HL-60 (cell line): Measurements from ENCODE around the gene MMRN2.
A peak's percentile ranks its signal among the peaks of the same experiment; 100 is the strongest.

Source experiments
- DNase-seq, 2 experiments: peaks; one replicate each; pipeline ENCODE4 v3.0.0-alpha.2; 2010 to 2020; ENCODE audit warnings: low read depth in 1 of 2, low spot score in 1 of 2
- H3K27ac ChIP-seq: fragments of 250-450 bp; sonication (Bioruptor Pico); replicated peaks from 2 replicates; pipeline ENCODE4 v1.5.1; 2020; ENCODE audit warnings: mild to moderate bottlenecking, moderate library complexity
- H3K27me3 ChIP-seq: fragments of 250-450 bp; sonication (Bioruptor Pico); 2 replicates; pipeline ENCODE4 v1.5.1; 2021; ENCODE audit warnings: mild to moderate bottlenecking, moderate library complexity; ENCODE audit not compliant: insufficient read depth, poor library complexity, severe bottlenecking
- H3K4me3 ChIP-seq: replicated peaks from 2 replicates; pipeline ENCODE4 v1.5.1; 2011; ENCODE audit warnings: mild to moderate bottlenecking, control low read depth, low read length; ENCODE audit not compliant: insufficient read depth
- CTCF ChIP-seq: IDR thresholded peaks from one replicate; pipeline ENCODE4 v1.5.1; 2011; ENCODE audit warnings: low read length, control low read depth, inconsistent platforms; ENCODE audit not compliant: insufficient read depth
- GABPA ChIP-seq: IDR thresholded peaks from 2 replicates; pipeline ENCODE4 v1.6.1; 2012; ENCODE audit warnings: low read depth
- POLR2AphosphoS5 ChIP-seq: IDR thresholded peaks from 2 replicates; pipeline ENCODE4 v1.6.1; 2012; ENCODE audit warnings: low read depth
- SPI1 ChIP-seq: IDR thresholded peaks from 2 replicates; pipeline ENCODE4 v1.6.1; 2012; ENCODE audit warnings: low read depth, mild to moderate bottlenecking, borderline replicate concordance
- TF ChIP-seq, protein P1 (sequence below): IDR thresholded peaks from 2 replicates; pipeline ENCODE4 v1.6.1; 2012; ENCODE audit warnings: low read depth; ENCODE audit not compliant: insufficient replicate concordance

Gene MMRN2

DNA sequence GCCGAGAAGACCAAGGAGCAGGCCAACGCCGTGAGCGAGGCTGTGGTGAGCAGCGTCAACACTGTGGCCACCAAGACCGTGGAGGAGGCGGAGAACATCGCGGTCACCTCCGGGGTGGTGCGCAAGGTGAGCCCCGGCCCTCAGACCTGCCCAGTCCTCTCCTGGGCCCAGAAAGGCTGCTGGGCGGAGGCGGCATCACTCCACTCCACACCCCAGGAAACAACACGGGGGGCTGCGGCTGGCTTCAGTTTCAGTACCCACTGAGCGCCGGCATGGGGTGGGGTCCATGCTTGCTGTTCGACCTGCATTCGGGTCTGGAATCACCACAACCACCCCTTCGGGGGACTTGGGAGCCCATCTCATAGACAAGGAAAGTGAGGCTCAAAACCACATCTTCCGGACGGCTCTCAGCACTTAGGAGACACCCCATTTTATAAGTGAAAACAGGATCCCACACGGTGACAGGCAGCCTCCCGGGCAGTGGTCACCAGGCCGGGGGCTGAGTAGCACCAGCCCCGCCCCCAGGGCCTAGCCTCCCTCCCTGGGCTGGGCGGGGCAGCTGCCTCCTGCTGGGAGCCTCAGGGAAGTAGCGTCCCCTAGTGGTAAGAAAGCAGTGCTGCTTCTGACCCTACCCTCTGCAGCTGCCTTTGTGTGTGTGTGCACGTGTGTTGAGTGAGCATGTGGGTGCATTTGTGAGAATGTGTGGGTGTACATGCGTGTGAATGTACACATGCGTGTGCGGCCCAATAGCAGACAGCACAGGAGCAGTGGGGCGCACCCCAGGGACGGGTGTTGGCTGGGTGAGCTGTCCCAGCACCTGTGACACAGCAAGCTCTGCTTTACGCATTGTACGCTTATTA is 2.8 kb upstream of the MMRN2 start:
- peak; percentile 34 to 67 for DNase-seq
- Histone ChIP-seq H3K27ac (no peak overlapping the region), H3K27me3 (no peaks in the 10 kb centered on the region)

DNA sequence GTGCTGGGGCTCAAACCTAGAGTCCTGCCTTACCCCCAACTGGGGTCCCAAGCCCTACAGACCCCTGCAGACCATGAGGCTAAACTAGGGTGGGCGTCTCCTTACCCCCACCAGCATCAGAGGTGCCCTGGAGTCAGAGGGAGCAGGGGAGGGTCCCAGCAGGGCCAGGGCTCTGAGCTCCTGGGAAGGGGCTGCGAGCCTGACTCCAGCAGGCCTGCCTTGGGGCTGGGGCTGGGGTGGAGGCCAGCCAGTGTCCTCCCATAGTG is 2.3 kb upstream of the MMRN2 start:
- no peak overlapping the region for H3K4me3 ChIP-seq
- H3K27me3 ChIP-seq = no peaks in the 10 kb centered on the region

More for the DNA sequence above, 2.8 kb upstream of the MMRN2 start:
- TF ChIP-seq GABPA (no peak), CTCF (peak; percentile 91)
- no peak overlapping the region for H3K4me3 ChIP-seq

DNA sequence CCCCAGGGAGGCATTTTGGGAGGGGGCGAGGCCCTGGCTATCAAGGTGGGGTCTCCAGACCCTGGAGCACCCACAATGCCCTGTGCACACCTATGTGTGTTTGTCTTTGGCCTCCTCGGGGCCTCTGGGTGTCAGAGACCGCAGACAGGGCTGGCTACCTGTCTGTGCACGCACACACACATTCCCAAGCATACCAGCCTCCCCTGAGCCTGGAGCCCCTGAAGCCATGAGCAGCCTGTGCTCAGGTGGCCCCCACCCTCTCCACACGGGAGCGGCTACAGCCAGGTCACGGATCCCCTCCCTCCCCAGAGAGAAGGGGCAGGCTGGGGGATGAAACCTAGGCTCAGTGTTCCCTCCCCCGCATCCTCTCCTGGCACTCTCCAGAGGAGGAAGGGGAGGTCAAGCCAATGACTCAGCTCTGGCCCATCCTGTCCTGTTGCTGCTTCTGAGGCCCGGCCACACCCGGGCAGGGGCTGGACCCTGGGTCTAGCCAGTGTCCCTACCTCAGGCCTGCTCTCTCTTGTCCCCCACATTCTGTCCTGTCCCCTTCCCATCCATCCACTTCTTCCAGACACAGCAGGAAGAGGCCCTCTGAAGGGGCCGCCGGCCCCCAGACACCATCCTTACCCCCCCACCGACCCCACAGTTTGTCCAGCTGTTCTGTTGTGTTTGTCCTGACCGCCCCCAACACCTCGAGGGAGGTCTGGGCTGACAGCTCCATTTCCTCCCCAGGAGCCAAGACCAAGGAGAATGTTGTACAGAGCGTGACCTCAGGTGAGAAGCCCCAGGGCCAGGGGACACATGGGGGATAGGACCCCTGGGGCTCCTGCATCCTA is 1.7 kb upstream of the MMRN2 start:
- Histone ChIP-seq H3K27ac (no peak overlapping the region), H3K4me3 (no peak overlapping the region), H3K27me3 (no peaks in the 10 kb centered on the region)
- DNase-seq = no peak
- TF ChIP-seq SPI1 (no peak), POLR2AphosphoS5 (no peak)

More for the DNA sequence above, 2.3 kb upstream of the MMRN2 start:
- no peak for DNase-seq
- H3K27ac ChIP-seq = no peak overlapping the region
- no peak for TF ChIP-seq POLR2AphosphoS5
- TF ChIP-seq, protein P1, sequence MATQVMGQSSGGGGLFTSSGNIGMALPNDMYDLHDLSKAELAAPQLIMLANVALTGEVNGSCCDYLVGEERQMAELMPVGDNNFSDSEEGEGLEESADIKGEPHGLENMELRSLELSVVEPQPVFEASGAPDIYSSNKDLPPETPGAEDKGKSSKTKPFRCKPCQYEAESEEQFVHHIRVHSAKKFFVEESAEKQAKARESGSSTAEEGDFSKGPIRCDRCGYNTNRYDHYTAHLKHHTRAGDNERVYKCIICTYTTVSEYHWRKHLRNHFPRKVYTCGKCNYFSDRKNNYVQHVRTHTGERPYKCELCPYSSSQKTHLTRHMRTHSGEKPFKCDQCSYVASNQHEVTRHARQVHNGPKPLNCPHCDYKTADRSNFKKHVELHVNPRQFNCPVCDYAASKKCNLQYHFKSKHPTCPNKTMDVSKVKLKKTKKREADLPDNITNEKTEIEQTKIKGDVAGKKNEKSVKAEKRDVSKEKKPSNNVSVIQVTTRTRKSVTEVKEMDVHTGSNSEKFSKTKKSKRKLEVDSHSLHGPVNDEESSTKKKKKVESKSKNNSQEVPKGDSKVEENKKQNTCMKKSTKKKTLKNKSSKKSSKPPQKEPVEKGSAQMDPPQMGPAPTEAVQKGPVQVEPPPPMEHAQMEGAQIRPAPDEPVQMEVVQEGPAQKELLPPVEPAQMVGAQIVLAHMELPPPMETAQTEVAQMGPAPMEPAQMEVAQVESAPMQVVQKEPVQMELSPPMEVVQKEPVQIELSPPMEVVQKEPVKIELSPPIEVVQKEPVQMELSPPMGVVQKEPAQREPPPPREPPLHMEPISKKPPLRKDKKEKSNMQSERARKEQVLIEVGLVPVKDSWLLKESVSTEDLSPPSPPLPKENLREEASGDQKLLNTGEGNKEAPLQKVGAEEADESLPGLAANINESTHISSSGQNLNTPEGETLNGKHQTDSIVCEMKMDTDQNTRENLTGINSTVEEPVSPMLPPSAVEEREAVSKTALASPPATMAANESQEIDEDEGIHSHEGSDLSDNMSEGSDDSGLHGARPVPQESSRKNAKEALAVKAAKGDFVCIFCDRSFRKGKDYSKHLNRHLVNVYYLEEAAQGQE = no peak

GRCh38 chr10:86958116-86958900 is 893 bp upstream of the MMRN2 start, which contains the start of gene SNCG:
Gene SNCG (plus strand): TSS chr10:86958599. CDS start chr10:86958698, 99 bp downstream.
- Histone ChIP-seq H3K27ac (no peak within 1 kb of the TSS), H3K27me3 (no peaks in the 10 kb centered on the region), H3K4me3 (no peak within 1 kb of the TSS)
- DNase-seq = no peak
- TF ChIP-seq POLR2AphosphoS5 (no peak), SPI1 (no peak), CTCF (no peak), GABPA (no peak)
- TF ChIP-seq, protein P1 = no peak
